ENCODE data around the gene S100A13. TPM values are rescaled to one million over a fixed set of nuclear protein-coding genes. Genes with fewer than 3 reads are reported as not detected.

Gene S100A13
- total RNA-seq, 1 donor from 2014 or later, result 172 TPM

GRCh38 chr1:153629343-153629665, 2.0 kb upstream of the S100A13 start:
- DNase-seq (ENCODE audit: low read depth), result no peak
- H3K9me3 Mint-ChIP-seq (ENCODE audit: unreplicated experiment), result no peaks in the 10 kb centered on the region
- H3K4me3 Mint-ChIP-seq (ENCODE audit: unreplicated experiment), result peak overlapping the region; percentile 41
- Histone ChIP-seq H3K36me3 (ENCODE audit: insufficient read depth, low read length) (peaks cover 9% of the 10 kb centered on the region), H2AFZ (ENCODE audit: low read depth, low read length) (no peak overlapping the region), H3K9me3 (ENCODE audit: insufficient read depth, low read depth, low read length) (no peaks in the 10 kb centered on the region), H4K20me1 (ENCODE audit: insufficient read depth, low read length) (peaks cover 8% of the 10 kb centered on the region), H3K4me2 (ENCODE audit: low read length) (no peak overlapping the region), H3K9ac (ENCODE audit: low read length) (no peak overlapping the region), H3K4me3 (ENCODE audit: insufficient read depth, low read depth, low read length) (no peak overlapping the region), H3K27me3 (ENCODE audit: insufficient read depth, low read length) (no peaks in the 10 kb centered on the region), H3K79me2 (ENCODE audit: insufficient read depth, low read length) (peaks cover 27% of the 10 kb centered on the region), H3K27ac (ENCODE audit: low read depth, low read length) (no peak overlapping the region), H3K4me1 (ENCODE audit: insufficient read depth, low read length) (peaks cover 35% of the 10 kb centered on the region)
- TF ChIP-seq EZH2 (IDR thresholded peaks at IDR 0.05; ENCODE audit: insufficient read depth, low read length), result no peak
- no peaks in the 10 kb centered on the region for H3K27me3 Mint-ChIP-seq (ENCODE audit: low read depth, unreplicated experiment)
- FAIRE-seq, result no peak
- H3K4me1 Mint-ChIP-seq (ENCODE audit: low read depth, unreplicated experiment), result peaks cover 38% of the 10 kb centered on the region
- peak overlapping the region; percentile 83 for H3K27ac Mint-ChIP-seq (ENCODE audit: unreplicated experiment)
- peaks cover 6% of the 10 kb centered on the region for H3K36me3 Mint-ChIP-seq (ENCODE audit: low read depth, unreplicated experiment)

GRCh38 chr1:153628638-153629342, 1.5 kb upstream of the S100A13 start:
- Mint-ChIP-seq H3K27ac (ENCODE audit: unreplicated experiment) (no peak overlapping the region), H3K36me3 (ENCODE audit: low read depth, unreplicated experiment) (peaks cover 6% of the 10 kb centered on the region), H3K9me3 (ENCODE audit: unreplicated experiment) (no peaks in the 10 kb centered on the region), H3K4me1 (ENCODE audit: low read depth, unreplicated experiment) (peaks cover 43% of the 10 kb centered on the region), H3K27me3 (ENCODE audit: low read depth, unreplicated experiment) (no peaks in the 10 kb centered on the region), H3K4me3 (ENCODE audit: unreplicated experiment) (peak overlapping the region; percentile 41)
- no peak overlapping the region for H3K4me2 ChIP-seq (ENCODE audit: low read length)
- H3K27me3 ChIP-seq (ENCODE audit: insufficient read depth, low read length), result no peaks in the 10 kb centered on the region
- DNase-seq (ENCODE audit: low read depth) (no peak), FAIRE-seq (no peak)
- TF ChIP-seq, protein P1, sequence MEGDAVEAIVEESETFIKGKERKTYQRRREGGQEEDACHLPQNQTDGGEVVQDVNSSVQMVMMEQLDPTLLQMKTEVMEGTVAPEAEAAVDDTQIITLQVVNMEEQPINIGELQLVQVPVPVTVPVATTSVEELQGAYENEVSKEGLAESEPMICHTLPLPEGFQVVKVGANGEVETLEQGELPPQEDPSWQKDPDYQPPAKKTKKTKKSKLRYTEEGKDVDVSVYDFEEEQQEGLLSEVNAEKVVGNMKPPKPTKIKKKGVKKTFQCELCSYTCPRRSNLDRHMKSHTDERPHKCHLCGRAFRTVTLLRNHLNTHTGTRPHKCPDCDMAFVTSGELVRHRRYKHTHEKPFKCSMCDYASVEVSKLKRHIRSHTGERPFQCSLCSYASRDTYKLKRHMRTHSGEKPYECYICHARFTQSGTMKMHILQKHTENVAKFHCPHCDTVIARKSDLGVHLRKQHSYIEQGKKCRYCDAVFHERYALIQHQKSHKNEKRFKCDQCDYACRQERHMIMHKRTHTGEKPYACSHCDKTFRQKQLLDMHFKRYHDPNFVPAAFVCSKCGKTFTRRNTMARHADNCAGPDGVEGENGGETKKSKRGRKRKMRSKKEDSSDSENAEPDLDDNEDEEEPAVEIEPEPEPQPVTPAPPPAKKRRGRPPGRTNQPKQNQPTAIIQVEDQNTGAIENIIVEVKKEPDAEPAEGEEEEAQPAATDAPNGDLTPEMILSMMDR (IDR thresholded peaks at IDR 0.05; ENCODE audit: insufficient read depth, low read depth, low read length), result no peak
- no peak for TF ChIP-seq EZH2 (IDR thresholded peaks at IDR 0.05; ENCODE audit: insufficient read depth, low read length)
- peaks cover 10% of the 10 kb centered on the region for H4K20me1 ChIP-seq (ENCODE audit: insufficient read depth, low read length)
- H3K9ac ChIP-seq (ENCODE audit: low read length), result no peak overlapping the region
- peaks cover 35% of the 10 kb centered on the region for H3K4me1 ChIP-seq (ENCODE audit: insufficient read depth, low read length)
- no peaks in the 10 kb centered on the region for H3K9me3 ChIP-seq (ENCODE audit: insufficient read depth, low read depth, low read length)
- H2AFZ ChIP-seq (ENCODE audit: low read depth, low read length), result no peak overlapping the region
- no peak overlapping the region for H3K27ac ChIP-seq (ENCODE audit: low read depth, low read length)
- H3K4me3 ChIP-seq (ENCODE audit: insufficient read depth, low read depth, low read length), result no peak overlapping the region
- H3K36me3 ChIP-seq (ENCODE audit: insufficient read depth, low read length), result peaks cover 14% of the 10 kb centered on the region
- peaks cover 31% of the 10 kb centered on the region for H3K79me2 ChIP-seq (ENCODE audit: insufficient read depth, low read length)

- peaks cover 41% of the 10 kb centered on the region for H3K4me1 Mint-ChIP-seq (ENCODE audit: low read depth, unreplicated experiment)
- H3K79me2 ChIP-seq (ENCODE audit: insufficient read depth, low read length), result peaks cover 35% of the 10 kb centered on the region
- no peak for DNase-seq (ENCODE audit: low read depth)
- H3K4me1 ChIP-seq (ENCODE audit: insufficient read depth, low read length), result peaks cover 30% of the 10 kb centered on the region
- no peaks in the 10 kb centered on the region for H3K27me3 ChIP-seq (ENCODE audit: insufficient read depth, low read length)
- FAIRE-seq, result no peak
- peaks cover 8% of the 10 kb centered on the region for H3K36me3 Mint-ChIP-seq (ENCODE audit: low read depth, unreplicated experiment)
- peak within 1 kb of the TSS; percentile 61 for H2AFZ ChIP-seq (ENCODE audit: low read depth, low read length)
- no peak for TF ChIP-seq EZH2 (IDR thresholded peaks at IDR 0.05; ENCODE audit: insufficient read depth, low read length)
- TF ChIP-seq, protein P1 (IDR thresholded peaks at IDR 0.05; ENCODE audit: insufficient read depth, low read depth, low read length), result peak; percentile 3
- peaks cover 13% of the 10 kb centered on the region for H4K20me1 ChIP-seq (ENCODE audit: insufficient read depth, low read length)
- no peaks in the 10 kb centered on the region for H3K9me3 ChIP-seq (ENCODE audit: insufficient read depth, low read depth, low read length)
- peak within 1 kb of the TSS; percentile 91 for H3K4me2 ChIP-seq (ENCODE audit: low read length)
- H3K27ac ChIP-seq (ENCODE audit: low read depth, low read length), result peak within 1 kb of the TSS; percentile 92
- peak within 1 kb of the TSS; percentile 99 for H3K27ac Mint-ChIP-seq (ENCODE audit: unreplicated experiment)
- H3K9ac ChIP-seq (ENCODE audit: low read length), result peak within 1 kb of the TSS; percentile 84
- H3K27me3 Mint-ChIP-seq (ENCODE audit: low read depth, unreplicated experiment), result no peaks in the 10 kb centered on the region
- H3K4me3 ChIP-seq (ENCODE audit: insufficient read depth, low read depth, low read length), result peak within 1 kb of the TSS; percentile 73
- H3K36me3 ChIP-seq (ENCODE audit: insufficient read depth, low read length), result peaks cover 19% of the 10 kb centered on the region
- H3K4me3 Mint-ChIP-seq (ENCODE audit: unreplicated experiment), result peak within 1 kb of the TSS; percentile 97
- no peaks in the 10 kb centered on the region for H3K9me3 Mint-ChIP-seq (ENCODE audit: unreplicated experiment)
Observed at GRCh38 chr1:153627715-153628626, 666 bp upstream of the S100A13 start, which contains the start of gene S100A1. Gene S100A1, plus strand, starts transcription at chr1:153628434. Its CDS starts 2,088 bp downstream, at chr1:153630522.

All from astrocyte (in vitro differentiated cells and primary cell).